Measurements from ENCODE around the gene EMC9. TPM values are rescaled to one million over a fixed set of nuclear protein-coding genes. Genes with fewer than 3 reads are reported as not detected.
A peak's percentile ranks its signal among the peaks of the same experiment; 100 is the strongest.

EMC9 gene
- total RNA-seq, 1 donor from 2014 or later, result 22.6 TPM

- POLR2A ChIA-PET, result interaction anchor here (0.6 to 3.7 kb wide), 20 partner anchors 8 to 242 kb away, joined by 3 to 44 read pairs (median 5); partner anchors contain the start of genes CHMP4A, DCAF11, EMC9 and IRF9
- peak; percentile 92 for ATAC-seq (ENCODE audit: low read depth)
- peaks cover 32% of the 10 kb centered on the region for H3K4me1 Mint-ChIP-seq
Observed at GRCh38 chr14:24188251-24189058, 47.1 kb upstream of the EMC9 start, which contains the start of gene IPO4. TSS of gene IPO4 (minus strand) at chr14:24188816. CDS start at chr14:24188787, 29 bp downstream.

GRCh38 chr14:24187539-24187915 is 46.1 kb upstream of the EMC9 start:
- DNase-seq, result no peak
- H3K4me1 Mint-ChIP-seq, result peaks cover 27% of the 10 kb centered on the region
- intact Hi-C loops (cut with micrococcal nuclease), result no loop called here
- H3K27me3 Mint-ChIP-seq, result no peaks in the 10 kb centered on the region
- H3K9me3 Mint-ChIP-seq, result no peaks in the 10 kb centered on the region
- peak overlapping the region; percentile 61 for H3K27ac Mint-ChIP-seq
- ChIA-PET POLR2A (interaction anchor here (1.0 to 3.7 kb wide), 7 partner anchors 15 to 243 kb away, joined by 4 to 44 read pairs (median 11); partner anchors contain the start of genes CHMP4A, DHRS1, EMC9 and IRF9), CTCF (interaction anchor here (2.5 to 2.6 kb wide), 2 partner anchors 27 to 109 kb away, joined by 9 to 11 read pairs; partner anchors contain the start of gene IRF9)
- ATAC-seq (ENCODE audit: low read depth), result no peak
- TF ChIP-seq, protein P1, sequence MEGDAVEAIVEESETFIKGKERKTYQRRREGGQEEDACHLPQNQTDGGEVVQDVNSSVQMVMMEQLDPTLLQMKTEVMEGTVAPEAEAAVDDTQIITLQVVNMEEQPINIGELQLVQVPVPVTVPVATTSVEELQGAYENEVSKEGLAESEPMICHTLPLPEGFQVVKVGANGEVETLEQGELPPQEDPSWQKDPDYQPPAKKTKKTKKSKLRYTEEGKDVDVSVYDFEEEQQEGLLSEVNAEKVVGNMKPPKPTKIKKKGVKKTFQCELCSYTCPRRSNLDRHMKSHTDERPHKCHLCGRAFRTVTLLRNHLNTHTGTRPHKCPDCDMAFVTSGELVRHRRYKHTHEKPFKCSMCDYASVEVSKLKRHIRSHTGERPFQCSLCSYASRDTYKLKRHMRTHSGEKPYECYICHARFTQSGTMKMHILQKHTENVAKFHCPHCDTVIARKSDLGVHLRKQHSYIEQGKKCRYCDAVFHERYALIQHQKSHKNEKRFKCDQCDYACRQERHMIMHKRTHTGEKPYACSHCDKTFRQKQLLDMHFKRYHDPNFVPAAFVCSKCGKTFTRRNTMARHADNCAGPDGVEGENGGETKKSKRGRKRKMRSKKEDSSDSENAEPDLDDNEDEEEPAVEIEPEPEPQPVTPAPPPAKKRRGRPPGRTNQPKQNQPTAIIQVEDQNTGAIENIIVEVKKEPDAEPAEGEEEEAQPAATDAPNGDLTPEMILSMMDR (IDR thresholded peaks at IDR 0.05), result no peak
- peaks cover 71% of the 10 kb centered on the region for H3K36me3 Mint-ChIP-seq (ENCODE audit: low read depth)
- peak overlapping the region; percentile 91 for H3K4me3 Mint-ChIP-seq

More at GRCh38 chr14:24188251-24189058, 47.1 kb upstream of the EMC9 start, which contains the start of gene IPO4:
- Mint-ChIP-seq H3K27me3 (no peaks in the 10 kb centered on the region), H3K27ac (peak within 1 kb of the TSS; percentile 87), H3K4me3 (peak within 1 kb of the TSS; percentile 91), H3K9me3 (no peaks in the 10 kb centered on the region), H3K36me3 (ENCODE audit: low read depth) (peaks cover 68% of the 10 kb centered on the region)
- TF ChIP-seq, protein P1 (IDR thresholded peaks at IDR 0.05), result no peak
- CTCF ChIA-PET, result interaction anchor here (0.7 to 2.6 kb wide), 5 partner anchors 25 to 145 kb away, joined by 3 to 11 read pairs (median 5); partner anchors contain the start of genes CHMP4A, CIDEB and IRF9
- DNase-seq, result peak; percentile 81
- intact Hi-C loops (cut with micrococcal nuclease), result loop anchor here (1.0 to 2.0 kb wide), 10 partner anchors 8 to 120 kb away; partner anchors contain the start of genes CHMP4A, DCAF11, EMC9 and GMPR2

GRCh38 chr14:24186831-24187538 is 45.6 kb upstream of the EMC9 start:
- Mint-ChIP-seq H3K27ac (no peak overlapping the region), H3K4me3 (peak overlapping the region; percentile 45), H3K27me3 (no peaks in the 10 kb centered on the region), H3K36me3 (ENCODE audit: low read depth) (peaks cover 71% of the 10 kb centered on the region), H3K9me3 (no peaks in the 10 kb centered on the region), H3K4me1 (peaks cover 23% of the 10 kb centered on the region)
- ChIA-PET CTCF (interaction anchor here (2.6 kb wide), 1 partner anchor 110 kb away, joined by 9 read pairs; no protein-coding TSS in a partner anchor), POLR2A (interaction anchor here (0.6 to 3.7 kb wide), 7 partner anchors 15 to 243 kb away, joined by 3 to 44 read pairs (median 4); partner anchors contain the start of genes CHMP4A, DHRS1, IRF9 and KHNYN)
- no peak for ATAC-seq (ENCODE audit: low read depth)
- DNase-seq, result no peak
- intact Hi-C loops (cut with micrococcal nuclease), result no loop called here
- TF ChIP-seq, protein P1 (IDR thresholded peaks at IDR 0.05), result no peak

DNA sequence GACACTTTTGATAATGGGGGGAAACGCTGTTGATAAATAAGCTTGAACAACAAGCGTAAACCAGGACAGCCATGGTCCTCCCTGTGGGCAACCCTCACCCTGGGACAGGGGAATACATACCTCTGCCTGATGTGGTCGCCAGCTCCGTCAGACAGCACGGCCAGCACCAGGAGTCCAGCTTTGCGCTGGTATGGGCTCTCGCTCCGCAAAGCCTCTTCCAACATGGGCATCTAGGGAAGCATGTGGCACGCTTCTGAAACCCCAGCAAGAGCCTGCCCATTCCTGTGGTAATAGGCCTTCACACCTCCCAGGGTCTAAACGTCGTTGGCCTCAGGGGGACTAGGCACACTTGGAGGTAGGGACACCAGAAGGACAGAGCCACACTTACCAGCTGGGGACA is 44.4 kb upstream of the EMC9 start:
- Mint-ChIP-seq H3K4me1 (peaks cover 23% of the 10 kb centered on the region), H3K36me3 (ENCODE audit: low read depth) (peaks cover 71% of the 10 kb centered on the region), H3K27me3 (no peaks in the 10 kb centered on the region), H3K4me3 (no peak overlapping the region), H3K9me3 (no peaks in the 10 kb centered on the region), H3K27ac (no peak overlapping the region)
- CTCF ChIA-PET, result no interaction called here
- no peak for ATAC-seq (ENCODE audit: low read depth)
- POLR2A ChIA-PET, result interaction anchor here (0.6 to 3.7 kb wide), 4 partner anchors 15 to 50 kb away, joined by 3 to 44 read pairs (median 4); partner anchors contain the start of genes CHMP4A, IRF9, MDP1 and PSME1
- TF ChIP-seq, protein P1 (IDR thresholded peaks at IDR 0.05), result no peak
- no peak for DNase-seq
- intact Hi-C loops (cut with micrococcal nuclease), result no loop called here
